ENCODE results near the gene NFILZ.
A peak's percentile ranks its signal among the peaks of the same experiment; 100 is the strongest.
"Not testable (repeated sequence)": the region's sequence is repeated elsewhere in the genome, so short reads cannot be mapped to it uniquely, and the experiment has no call there.

Gene NFILZ

GRCh38 chr19:8611391-8611876, 19.0 kb upstream of the NFILZ start:
- no peak for DNase-seq (ENCODE audit: extremely low read depth, low read depth)
- TF ChIP-seq CTCF (IDR thresholded peaks at IDR 0.05; ENCODE audit: low read depth, low read length): no peak

- no peak for DNase-seq (ENCODE audit: extremely low read depth, low read depth)
- no peak for TF ChIP-seq CTCF (IDR thresholded peaks at IDR 0.05; ENCODE audit: low read depth, low read length)
Measured at GRCh38 chr19:8611877-8612806, 18.3 kb upstream of the NFILZ start.

- no peak for DNase-seq (ENCODE audit: extremely low read depth, low read depth)
- no peak for TF ChIP-seq CTCF (IDR thresholded peaks at IDR 0.05; ENCODE audit: low read depth, low read length)
Measured at GRCh38 chr19:8612807-8613171, 17.6 kb upstream of the NFILZ start.

GRCh38 chr19:8614455-8614854, 16.0 kb upstream of the NFILZ start:
- no peak for DNase-seq (ENCODE audit: extremely low read depth, low read depth)
- no peak for TF ChIP-seq CTCF (IDR thresholded peaks at IDR 0.05; ENCODE audit: low read depth, low read length)

GRCh38 chr19:8615024-8615423, 15.4 kb upstream of the NFILZ start:
- TF ChIP-seq CTCF (IDR thresholded peaks at IDR 0.05; ENCODE audit: low read depth, low read length): no peak
- DNase-seq (ENCODE audit: extremely low read depth, low read depth): no peak

- peak; percentile 96 for TF ChIP-seq CTCF (IDR thresholded peaks at IDR 0.05; ENCODE audit: low read depth, low read length)
- no peak for DNase-seq (ENCODE audit: extremely low read depth, low read depth)
Measured at GRCh38 chr19:8615813-8616596, 14.4 kb upstream of the NFILZ start.

- no peak for DNase-seq (ENCODE audit: extremely low read depth, low read depth)
- TF ChIP-seq CTCF (IDR thresholded peaks at IDR 0.05; ENCODE audit: low read depth, low read length): no peak
Measured at GRCh38 chr19:8616861-8617260, 13.6 kb upstream of the NFILZ start.

- DNase-seq (ENCODE audit: extremely low read depth, low read depth): not testable (repeated sequence)
Measured at GRCh38 chr19:8617325-8617724, 13.1 kb upstream of the NFILZ start.

All from AG09319 (cell line).